K562 (cell line): ENCODE measurements around the gene ELOVL1.

Source experiments
- CBX1 ChIP-seq: sonication (generic); IDR thresholded peaks from 2 replicates; pipeline ENCODE4 v1.6.1; 2016; ENCODE audit warnings: antibody characterized with exemption, low read depth, mild to moderate bottlenecking
- CBX3 ChIP-seq, 2 experiments: IDR thresholded peaks; 1 replicate in 1 of 2; 2 replicates in 1 of 2; pipeline ENCODE4 v1.6.1; 2012; ENCODE audit warnings: inconsistent platforms in 2 of 2, low read length in 2 of 2, borderline replicate concordance in 1 of 2, control low read depth in 1 of 2
- MTA3 ChIP-seq: fragments of 450-650 bp; formaldehyde crosslinking; IDR thresholded peaks from 2 replicates; pipeline ENCODE4 v1.6.1; 2017; ENCODE audit warnings: mild to moderate bottlenecking, borderline replicate concordance
- NR2C2 ChIP-seq, 2 experiments: fragments of 200-800 bp in 1 of 2; sonication (Bioruptor generic) in 1 of 2; sonication (generic) in 1 of 2; formaldehyde crosslinking in 1 of 2; IDR thresholded peaks; 2 replicates each; pipeline versions ENCODE4 v1.6.1 to v1.8.0; 2016 to 2022; ENCODE audit warnings: mild to moderate bottlenecking in 1 of 2, missing compliant biosample characterization in 1 of 2, missing genetic modification characterization in 1 of 2, missing genetic modification reagents in 1 of 2
- ZNF121 ChIP-seq: sonication (generic); formaldehyde crosslinking; conservative IDR thresholded peaks from 2 replicates; pipeline ENCODE4 v1.8.0; 2022; ENCODE audit warnings: missing genetic modification reagents
- ZNF224 ChIP-seq: sonication (generic); formaldehyde crosslinking; IDR thresholded peaks from 2 replicates; pipeline ENCODE4 v1.8.0; 2022; ENCODE audit warnings: mild to moderate bottlenecking, missing genetic modification reagents
- TF ChIP-seq, protein P1 (sequence below), 2 experiments: fragments of 450-650 bp in 1 of 2; IDR thresholded peaks; 2 replicates each; pipeline ENCODE4 v1.6.1; 2011 to 2017; ENCODE audit warnings: low read depth in 2 of 2, antibody characterized with exemption in 1 of 2, borderline replicate concordance in 1 of 2, low read length in 1 of 2, mild to moderate bottlenecking in 1 of 2, mixed read lengths in 1 of 2; ENCODE audit not compliant: control insufficient read depth in 1 of 2
- TF ChIP-seq, protein P2 (sequence below), 3 experiments: IDR thresholded peaks in 2 of 3; conservative IDR thresholded peaks in 1 of 3; 2 replicates each; pipeline ENCODE4 v1.5.1; 2011 to 2012; ENCODE audit warnings: low read length in 3 of 3, mild to moderate bottlenecking in 3 of 3, control low read depth in 2 of 3, improper control_type of control experiment in 1 of 3, inconsistent platforms in 1 of 3, low read depth in 1 of 3, mixed read lengths in 1 of 3, moderate library complexity in 1 of 3; ENCODE audit not compliant: insufficient read depth in 2 of 3
- TF ChIP-seq, protein P3 (sequence below): IDR thresholded peaks from 2 replicates; pipeline ENCODE4 v1.6.1; 2012; ENCODE audit warnings: low read depth, low read length, improper control_type of control experiment, borderline replicate concordance
- TF ChIP-seq, protein P4 (sequence below): sonication (generic); formaldehyde crosslinking; IDR thresholded peaks from 2 replicates; pipeline ENCODE4 v1.8.1; 2022; ENCODE audit warnings: missing genetic modification reagents
- TF ChIP-seq, protein P5 (sequence below): fragments of 450-650 bp; IDR thresholded peaks from 2 replicates; pipeline ENCODE4 v1.7.1; 2018; ENCODE audit warnings: mild to moderate bottlenecking, low read depth; ENCODE audit not compliant: partially characterized antibody

DNA sequence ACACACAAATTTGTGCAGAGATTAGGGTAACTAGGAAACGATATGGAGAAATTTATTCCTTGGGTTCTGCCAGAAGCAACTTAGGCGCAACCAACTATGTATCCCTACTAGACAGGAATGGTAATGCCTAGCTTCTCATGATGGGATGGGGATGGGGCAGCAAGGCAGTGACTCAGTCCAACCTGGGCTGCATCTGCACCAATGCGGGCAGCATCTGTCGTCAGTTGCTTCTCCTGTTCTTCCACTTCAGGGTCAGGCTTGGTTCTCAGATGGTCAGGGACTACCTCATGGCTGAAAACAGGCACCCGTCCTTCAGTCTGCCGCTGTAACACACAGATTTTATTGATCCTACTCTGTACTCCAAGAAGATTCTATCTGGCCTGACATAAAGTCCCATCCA lies 18.9 kb upstream of the ELOVL1 start:
- TF ChIP-seq ZNF224 (CRISPR knock-in tag) (no peak), MTA3 (no peak), CBX1 (no peak), CBX3 (IDR thresholded peaks at IDR 0.05; ENCODE audit: borderline replicate concordance in 1 of 2, low read length in 2 of 2) (no peak), NR2C2 (CRISPR knock-in tag; IDR thresholded peaks at IDR 0.05) (no peak), NR2C2 (tag; IDR thresholded peaks at IDR 0.05) (no peak), ZNF121 (CRISPR knock-in tag) (no peak)
- TF ChIP-seq, protein P1, sequence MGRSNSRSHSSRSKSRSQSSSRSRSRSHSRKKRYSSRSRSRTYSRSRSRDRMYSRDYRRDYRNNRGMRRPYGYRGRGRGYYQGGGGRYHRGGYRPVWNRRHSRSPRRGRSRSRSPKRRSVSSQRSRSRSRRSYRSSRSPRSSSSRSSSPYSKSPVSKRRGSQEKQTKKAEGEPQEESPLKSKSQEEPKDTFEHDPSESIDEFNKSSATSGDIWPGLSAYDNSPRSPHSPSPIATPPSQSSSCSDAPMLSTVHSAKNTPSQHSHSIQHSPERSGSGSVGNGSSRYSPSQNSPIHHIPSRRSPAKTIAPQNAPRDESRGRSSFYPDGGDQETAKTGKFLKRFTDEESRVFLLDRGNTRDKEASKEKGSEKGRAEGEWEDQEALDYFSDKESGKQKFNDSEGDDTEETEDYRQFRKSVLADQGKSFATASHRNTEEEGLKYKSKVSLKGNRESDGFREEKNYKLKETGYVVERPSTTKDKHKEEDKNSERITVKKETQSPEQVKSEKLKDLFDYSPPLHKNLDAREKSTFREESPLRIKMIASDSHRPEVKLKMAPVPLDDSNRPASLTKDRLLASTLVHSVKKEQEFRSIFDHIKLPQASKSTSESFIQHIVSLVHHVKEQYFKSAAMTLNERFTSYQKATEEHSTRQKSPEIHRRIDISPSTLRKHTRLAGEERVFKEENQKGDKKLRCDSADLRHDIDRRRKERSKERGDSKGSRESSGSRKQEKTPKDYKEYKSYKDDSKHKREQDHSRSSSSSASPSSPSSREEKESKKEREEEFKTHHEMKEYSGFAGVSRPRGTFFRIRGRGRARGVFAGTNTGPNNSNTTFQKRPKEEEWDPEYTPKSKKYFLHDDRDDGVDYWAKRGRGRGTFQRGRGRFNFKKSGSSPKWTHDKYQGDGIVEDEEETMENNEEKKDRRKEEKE (IDR thresholded peaks at IDR 0.05; ENCODE audit: borderline replicate concordance in 1 of 2, control insufficient read depth in 1 of 2, low read depth in 2 of 2, low read length in 1 of 2): no peak
- TF ChIP-seq, protein P2, sequence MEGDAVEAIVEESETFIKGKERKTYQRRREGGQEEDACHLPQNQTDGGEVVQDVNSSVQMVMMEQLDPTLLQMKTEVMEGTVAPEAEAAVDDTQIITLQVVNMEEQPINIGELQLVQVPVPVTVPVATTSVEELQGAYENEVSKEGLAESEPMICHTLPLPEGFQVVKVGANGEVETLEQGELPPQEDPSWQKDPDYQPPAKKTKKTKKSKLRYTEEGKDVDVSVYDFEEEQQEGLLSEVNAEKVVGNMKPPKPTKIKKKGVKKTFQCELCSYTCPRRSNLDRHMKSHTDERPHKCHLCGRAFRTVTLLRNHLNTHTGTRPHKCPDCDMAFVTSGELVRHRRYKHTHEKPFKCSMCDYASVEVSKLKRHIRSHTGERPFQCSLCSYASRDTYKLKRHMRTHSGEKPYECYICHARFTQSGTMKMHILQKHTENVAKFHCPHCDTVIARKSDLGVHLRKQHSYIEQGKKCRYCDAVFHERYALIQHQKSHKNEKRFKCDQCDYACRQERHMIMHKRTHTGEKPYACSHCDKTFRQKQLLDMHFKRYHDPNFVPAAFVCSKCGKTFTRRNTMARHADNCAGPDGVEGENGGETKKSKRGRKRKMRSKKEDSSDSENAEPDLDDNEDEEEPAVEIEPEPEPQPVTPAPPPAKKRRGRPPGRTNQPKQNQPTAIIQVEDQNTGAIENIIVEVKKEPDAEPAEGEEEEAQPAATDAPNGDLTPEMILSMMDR (IDR thresholded peaks at IDR 0.05 in 2 of 3, conservative IDR thresholded peaks at IDR 0.05 in 1 of 3; ENCODE audit: insufficient read depth in 2 of 3, low read depth in 1 of 3, low read length in 3 of 3): no peak
- TF ChIP-seq, protein P3, sequence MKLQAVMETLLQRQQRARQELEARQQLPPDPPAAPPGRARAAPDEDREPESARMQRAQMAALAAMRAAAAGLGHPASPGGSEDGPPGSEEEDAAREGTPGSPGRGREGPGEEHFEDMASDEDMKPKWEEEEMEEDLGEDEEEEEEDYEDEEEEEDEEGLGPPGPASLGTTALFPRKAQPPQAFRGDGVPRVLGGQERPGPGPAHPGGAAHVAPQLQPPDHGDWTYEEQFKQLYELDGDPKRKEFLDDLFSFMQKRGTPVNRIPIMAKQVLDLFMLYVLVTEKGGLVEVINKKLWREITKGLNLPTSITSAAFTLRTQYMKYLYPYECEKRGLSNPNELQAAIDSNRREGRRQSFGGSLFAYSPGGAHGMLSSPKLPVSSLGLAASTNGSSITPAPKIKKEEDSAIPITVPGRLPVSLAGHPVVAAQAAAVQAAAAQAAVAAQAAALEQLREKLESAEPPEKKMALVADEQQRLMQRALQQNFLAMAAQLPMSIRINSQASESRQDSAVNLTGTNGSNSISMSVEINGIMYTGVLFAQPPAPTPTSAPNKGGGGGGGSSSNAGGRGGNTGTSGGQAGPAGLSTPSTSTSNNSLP: no peak
- TF ChIP-seq, protein P4, sequence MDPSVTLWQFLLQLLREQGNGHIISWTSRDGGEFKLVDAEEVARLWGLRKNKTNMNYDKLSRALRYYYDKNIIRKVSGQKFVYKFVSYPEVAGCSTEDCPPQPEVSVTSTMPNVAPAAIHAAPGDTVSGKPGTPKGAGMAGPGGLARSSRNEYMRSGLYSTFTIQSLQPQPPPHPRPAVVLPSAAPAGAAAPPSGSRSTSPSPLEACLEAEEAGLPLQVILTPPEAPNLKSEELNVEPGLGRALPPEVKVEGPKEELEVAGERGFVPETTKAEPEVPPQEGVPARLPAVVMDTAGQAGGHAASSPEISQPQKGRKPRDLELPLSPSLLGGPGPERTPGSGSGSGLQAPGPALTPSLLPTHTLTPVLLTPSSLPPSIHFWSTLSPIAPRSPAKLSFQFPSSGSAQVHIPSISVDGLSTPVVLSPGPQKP: no peak
- TF ChIP-seq, protein P5, sequence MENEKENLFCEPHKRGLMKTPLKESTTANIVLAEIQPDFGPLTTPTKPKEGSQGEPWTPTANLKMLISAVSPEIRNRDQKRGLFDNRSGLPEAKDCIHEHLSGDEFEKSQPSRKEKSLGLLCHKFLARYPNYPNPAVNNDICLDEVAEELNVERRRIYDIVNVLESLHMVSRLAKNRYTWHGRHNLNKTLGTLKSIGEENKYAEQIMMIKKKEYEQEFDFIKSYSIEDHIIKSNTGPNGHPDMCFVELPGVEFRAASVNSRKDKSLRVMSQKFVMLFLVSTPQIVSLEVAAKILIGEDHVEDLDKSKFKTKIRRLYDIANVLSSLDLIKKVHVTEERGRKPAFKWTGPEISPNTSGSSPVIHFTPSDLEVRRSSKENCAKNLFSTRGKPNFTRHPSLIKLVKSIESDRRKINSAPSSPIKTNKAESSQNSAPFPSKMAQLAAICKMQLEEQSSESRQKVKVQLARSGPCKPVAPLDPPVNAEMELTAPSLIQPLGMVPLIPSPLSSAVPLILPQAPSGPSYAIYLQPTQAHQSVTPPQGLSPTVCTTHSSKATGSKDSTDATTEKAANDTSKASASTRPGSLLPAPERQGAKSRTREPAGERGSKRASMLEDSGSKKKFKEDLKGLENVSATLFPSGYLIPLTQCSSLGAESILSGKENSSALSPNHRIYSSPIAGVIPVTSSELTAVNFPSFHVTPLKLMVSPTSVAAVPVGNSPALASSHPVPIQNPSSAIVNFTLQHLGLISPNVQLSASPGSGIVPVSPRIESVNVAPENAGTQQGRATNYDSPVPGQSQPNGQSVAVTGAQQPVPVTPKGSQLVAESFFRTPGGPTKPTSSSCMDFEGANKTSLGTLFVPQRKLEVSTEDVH: no peak
